GM12878 (cell line): ENCODE results near the gene ZNF710. TPM values are rescaled to one million over a fixed set of nuclear protein-coding genes. Genes with fewer than 3 reads are reported as not detected.

Experiments
- ATAC-seq: fragments of 200-7000 bp; cut with Tn5 transposase; 3 replicates; pipeline ENCODE4 v1.9.1; 2020; ENCODE audit warnings: mild to moderate bottlenecking, moderate library complexity
- BruUV-seq: library from RNA; stranded (reverse); fragments of 400-500 nt; replicated peaks from 2 replicates; lab custom pipeline; 2021; lab: Mats Ljungman, UMichigan
- CTCF ChIA-PET: fragments of 300-600 bp; sonication (Branson Sonifier 250); formaldehyde crosslinking; extraction: SDS; loops from one replicate; lab custom pipeline; 2021; ENCODE audit warnings: inconsistent platforms; lab: Yijun Ruan, JAX
- POLR2A ChIA-PET: fragments of 350-600 bp; formaldehyde crosslinking; extraction: SDS; loops from one replicate; lab custom pipeline; 2021; ENCODE audit warnings: inconsistent platforms; lab: Charles Lee
- RAD21 ChIA-PET: fragments of 300-600 bp; sonication (Branson Sonifier 250); formaldehyde crosslinking; loops from one replicate; lab custom pipeline; 2023; ENCODE audit warnings: antibody characterized with exemption; ENCODE audit not compliant: unreplicated experiment; lab: Charles Lee
- SMC1A ChIA-PET: fragments of 300-600 bp; sonication (Branson Sonifier 250); formaldehyde crosslinking; loops from one replicate; lab custom pipeline; 2023; ENCODE audit not compliant: unreplicated experiment, uncharacterized antibody; lab: Charles Lee
- DNase-seq: peaks from one replicate; pipeline ENCODE4 v3.0.0-alpha.2; 2011; ENCODE audit warnings: low read depth, low spot score
- FAIRE-seq: peaks from 3 replicates; lab custom pipeline; 2011; peaks lifted over from hg19 to GRCh38; lab: Jason Lieb, UNC
- H2AFZ ChIP-seq: 2 replicates; pipeline ENCODE4 v1.6.0; 2011; ENCODE audit warnings: low read depth, low read length, control low read depth; ENCODE audit not compliant: control insufficient read depth
- H3K27ac ChIP-seq: 2 replicates; pipeline ENCODE4 v1.5.1; 2011; ENCODE audit warnings: control low read depth; ENCODE audit not compliant: control insufficient read depth, insufficient read depth
- H3K27me3 ChIP-seq, 2 experiments: replicated peaks in 1 of 2; 2 replicates each; pipeline versions ENCODE4 v1.6.0 to v1.6.1; 2011; ENCODE audit warnings: low read length in 1 of 2; ENCODE audit not compliant: control insufficient read depth in 2 of 2, insufficient read depth in 2 of 2
- H3K36me3 ChIP-seq, 2 experiments: 2 replicates each; pipeline ENCODE4 v1.5.1; 2011; ENCODE audit warnings: low read length in 1 of 2; ENCODE audit not compliant: control insufficient read depth in 2 of 2, insufficient read depth in 2 of 2
- H3K4me1 ChIP-seq: 2 replicates; pipeline ENCODE4 v1.6.1; 2011; ENCODE audit warnings: mild to moderate bottlenecking, low read length, moderate library complexity, mixed read lengths; ENCODE audit not compliant: control insufficient read depth, insufficient read depth
- H3K4me2 ChIP-seq: 2 replicates; pipeline ENCODE4 v1.6.0; 2011; ENCODE audit warnings: control low read depth; ENCODE audit not compliant: control insufficient read depth, insufficient read depth
- H3K4me3 ChIP-seq: fragments of 200-600 bp; sonication (generic); 2 replicates; pipeline ENCODE4 v1.5.1; 2016
- H3K79me2 ChIP-seq: 2 replicates; pipeline ENCODE4 v1.6.0; 2011; ENCODE audit warnings: low read length; ENCODE audit not compliant: control insufficient read depth, insufficient read depth
- H3K9ac ChIP-seq: 2 replicates; pipeline ENCODE4 v1.8.0; 2011; ENCODE audit warnings: low read length, control low read depth, mixed read lengths; ENCODE audit not compliant: control insufficient read depth, insufficient read depth
- H3K9me3 ChIP-seq: replicated peaks from 3 replicates; pipeline ENCODE4 v1.5.1; 2011; ENCODE audit warnings: mild to moderate bottlenecking, low read length; ENCODE audit not compliant: control insufficient read depth, insufficient read depth
- H4K20me1 ChIP-seq: 2 replicates; pipeline ENCODE4 v1.6.0; 2011; ENCODE audit not compliant: control insufficient read depth, insufficient read depth
- BACH1 ChIP-seq: fragments of 450-650 bp; IDR thresholded peaks from 2 replicates; pipeline ENCODE4 v1.6.1; 2017; ENCODE audit warnings: mild to moderate bottlenecking, borderline replicate concordance
- HCFC1 ChIP-seq: fragments of 150-350 bp; IDR thresholded peaks from 2 replicates; pipeline ENCODE4 v1.6.1; 2014; ENCODE audit warnings: low read length
- HDAC2 ChIP-seq: fragments of 200-600 bp; sonication (generic); IDR thresholded peaks from 2 replicates; pipeline ENCODE4 v1.6.1; 2017
- POLR2A ChIP-seq: IDR thresholded peaks from 2 replicates; pipeline ENCODE4 v1.6.1; 2011; ENCODE audit warnings: low read depth, mild to moderate bottlenecking, low read length
- USF1 ChIP-seq: IDR thresholded peaks from 2 replicates; pipeline ENCODE4 v1.6.1; 2011; ENCODE audit warnings: borderline replicate concordance, low read depth, mild to moderate bottlenecking, moderate library complexity, mixed read lengths, low read length; ENCODE audit not compliant: insufficient read depth; ENCODE audit errors: extremely low read length
- WGBS: methylation state at CpG from one replicate; pipeline ENCODE4 v1.1.6; 2016; ENCODE audit warnings: low lambda C conversion rate; ENCODE audit not compliant: insufficient replicate concordance, insufficient coverage; ENCODE audit errors: missing lambda C conversion rate; 5-methylcytosine and 5-hydroxymethylcytosine counted together
- in situ Hi-C: fragments of 300-500 bp; cut with MboI; formaldehyde crosslinking; loops from 9 replicates; pipeline ENCODE4 v1.14.3; 2018; ENCODE audit warnings: mixed read lengths
- intact Hi-C: fragments of 100-400 bp; cut with micrococcal nuclease; formaldehyde crosslinking; loops from one replicate; pipeline ENCODE4 v1.14.2; 2022; ENCODE audit not compliant: unreplicated experiment
- polyA plus RNA-seq, 11 experiments: library from polyadenylated mRNA; depleted of rRNA in 4 of 11; unstranded in 6 of 11; stranded (reverse) in 5 of 11; fragments of >200 nt; fragmentation: Nextera tagmentation in 4 of 11; fragmentation: Illumina TruSeq in 1 of 11; extraction: Ambion mirVana in 4 of 11; extraction: Trizol in 1 of 11; gene quantifications; 1 replicate in 1 of 11; 2 replicates in 10 of 11; pipeline versions ENCODE4 v1.2.1 to v1.2.3, GENCODE V29; 2011 to 2016; ENCODE audit warnings: inconsistent platforms in 2 of 11, missing spikeins in 2 of 11, low read depth in 1 of 11
- total RNA-seq, 4 experiments: library from RNA; depleted of rRNA in 3 of 4; stranded (reverse); fragments of >200 nt in 3 of 4; fragmentation: Illumina TruSeq in 1 of 4; extraction: Trizol in 1 of 4; gene quantifications; 2 replicates each; pipeline versions ENCODE4 v1.2.1 to v1.2.3, GENCODE V29; 2013 to 2021

ZNF710 gene
- total and polyA plus RNA-seq, 10 of the 15 experiments (the other 5 are each of a cell fraction or from before 2014, with no cell fraction given) = 1.4 to 43.5 (median 9.8) TPM

- CTCF ChIA-PET = interaction anchor here (1.3 to 1.7 kb wide), 2 partner anchors 99 to 123 kb away, joined by 5 read pairs; no protein-coding TSS in a partner anchor
- intact Hi-C loops (no loop called here), in situ Hi-C loops (no loop called here)
- BruUV-seq = no TSS peak
- RAD21 ChIA-PET = interaction anchor here (1.1 kb wide), 1 partner anchor 33 kb away, joined by 3 read pairs; no protein-coding TSS in a partner anchor
- Histone ChIP-seq H3K9me3 (no peaks in the 10 kb centered on the region), H3K4me3 (no peak overlapping the region), H3K9ac (no peak overlapping the region), H3K27ac (no peak overlapping the region), H3K79me2 (peaks cover 15% of the 10 kb centered on the region), H3K27me3 (no peaks in the 10 kb centered on the region; a peak in 1 of 4 replicates), H3K4me1 (peaks cover 3% of the 10 kb centered on the region; the same call in 1 of the 2 replicates), H3K4me2 (no peak overlapping the region), H3K36me3 (no peaks in the 10 kb centered on the region), H2AFZ (no peak overlapping the region), H4K20me1 (no peaks in the 10 kb centered on the region)
- SMC1A ChIA-PET = interaction anchor here (0.6 to 0.9 kb wide), 3 partner anchors 24 to 87 kb away, joined by 3 to 4 read pairs (median 3); no protein-coding TSS in a partner anchor
- POLR2A ChIA-PET = no interaction called here
- DNase-seq (no peak), FAIRE-seq (no peak), ATAC-seq (no peak)
- no peak for TF ChIP-seq POLR2A
- no peak for TF ChIP-seq BACH1
- TF ChIP-seq USF1 = no peak
- 66% methylated on average over 5 of the region's 5 CpGs for WGBS
These were observed 2.9 kb upstream of the ZNF710 start for GRCh38 chr15:89998141-89998661.

GRCh38 chr15:89998923-89999675 lies 2.0 kb upstream of the ZNF710 start:
- Histone ChIP-seq H3K27me3 (no peaks in the 10 kb centered on the region; a peak in 1 of 4 replicates), H3K4me3 (no peak overlapping the region), H3K4me1 (peaks cover 8% of the 10 kb centered on the region), H4K20me1 (no peaks in the 10 kb centered on the region), H3K79me2 (peaks cover 24% of the 10 kb centered on the region), H3K9ac (no peak overlapping the region), H2AFZ (no peak overlapping the region), H3K27ac (no peak overlapping the region), H3K4me2 (no peak overlapping the region), H3K36me3 (no peaks in the 10 kb centered on the region), H3K9me3 (no peaks in the 10 kb centered on the region)
- POLR2A ChIA-PET = no interaction called here
- RAD21 ChIA-PET = interaction anchor here (1.1 to 1.4 kb wide), 2 partner anchors 32 to 72 kb away, joined by 3 to 4 read pairs; no protein-coding TSS in a partner anchor
- DNase-seq = no peak
- FAIRE-seq = no peak
- WGBS = 73% methylated on average over 12 of the region's 12 CpGs
- CTCF ChIA-PET = interaction anchor here (0.8 to 1.3 kb wide), 2 partner anchors 72 to 100 kb away, joined by 5 to 6 read pairs; no protein-coding TSS in a partner anchor
- no peak for TF ChIP-seq HDAC2
- no peak for TF ChIP-seq HCFC1
- no TSS peak for BruUV-seq
- intact Hi-C loops = no loop called here
- SMC1A ChIA-PET = interaction anchor here (1.1 kb wide), 1 partner anchor 60 kb away, joined by 3 read pairs; no protein-coding TSS in a partner anchor
- ATAC-seq = no peak
- in situ Hi-C loops = no loop called here
